AG20443 (cell line): ENCODE results near the gene MYO1A.
"Not testable (repeated sequence)": the region's sequence is repeated elsewhere in the genome, so short reads cannot be mapped to it uniquely, and the experiment has no call there.

Source experiments
- DNase-seq: peaks from one replicate; pipeline ENCODE4 v3.0.0; 2012; ENCODE audit warnings: low spot score, mixed read lengths

Gene MYO1A

DNA sequence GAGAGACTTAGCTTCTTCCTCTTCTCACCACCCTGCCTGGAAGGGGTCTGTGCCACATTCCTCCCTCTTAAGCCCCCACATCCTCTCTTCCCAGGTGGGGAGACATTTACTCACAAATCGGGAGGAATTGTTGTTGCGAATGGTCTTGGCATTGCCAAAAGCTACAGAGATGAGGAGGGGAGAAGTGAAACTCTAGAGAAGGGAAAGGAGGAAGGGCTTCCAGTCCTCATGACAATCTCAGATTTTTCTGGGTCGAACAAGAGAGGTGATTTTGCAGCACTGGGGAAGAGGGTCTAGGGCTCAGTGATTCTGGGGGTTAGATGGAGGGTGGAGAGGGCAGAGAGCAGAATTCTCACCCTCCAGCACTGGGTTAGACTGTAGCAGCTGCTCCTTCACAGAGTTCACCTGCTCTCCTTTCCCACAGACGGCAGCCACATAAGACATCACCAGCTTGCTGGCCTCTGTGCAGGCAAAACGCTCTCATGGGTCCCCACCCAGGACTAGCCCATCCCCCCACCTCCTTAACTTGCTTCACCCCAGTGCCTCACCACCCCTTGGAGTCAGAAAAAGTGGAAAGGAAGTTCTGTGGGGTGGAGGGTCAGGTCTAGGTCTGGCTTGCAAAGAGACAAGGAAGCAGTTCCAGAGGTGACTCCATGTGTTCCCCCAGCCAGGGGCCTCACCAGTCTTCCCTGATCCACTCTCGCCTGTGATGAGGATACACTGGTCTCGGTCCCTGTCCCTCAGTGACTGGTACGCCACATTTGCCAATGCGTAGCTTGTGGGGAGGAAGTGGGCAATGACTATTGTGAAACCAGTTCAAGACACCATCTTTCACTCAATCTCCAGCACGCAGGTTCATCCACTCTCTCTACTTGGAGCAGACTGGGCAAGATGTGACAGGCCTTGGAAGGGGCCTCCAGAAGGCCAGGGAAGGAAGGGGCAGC lies 2.7 kb downstream of the MYO1A start:
- peak; percentile 5 for DNase-seq

DNA sequence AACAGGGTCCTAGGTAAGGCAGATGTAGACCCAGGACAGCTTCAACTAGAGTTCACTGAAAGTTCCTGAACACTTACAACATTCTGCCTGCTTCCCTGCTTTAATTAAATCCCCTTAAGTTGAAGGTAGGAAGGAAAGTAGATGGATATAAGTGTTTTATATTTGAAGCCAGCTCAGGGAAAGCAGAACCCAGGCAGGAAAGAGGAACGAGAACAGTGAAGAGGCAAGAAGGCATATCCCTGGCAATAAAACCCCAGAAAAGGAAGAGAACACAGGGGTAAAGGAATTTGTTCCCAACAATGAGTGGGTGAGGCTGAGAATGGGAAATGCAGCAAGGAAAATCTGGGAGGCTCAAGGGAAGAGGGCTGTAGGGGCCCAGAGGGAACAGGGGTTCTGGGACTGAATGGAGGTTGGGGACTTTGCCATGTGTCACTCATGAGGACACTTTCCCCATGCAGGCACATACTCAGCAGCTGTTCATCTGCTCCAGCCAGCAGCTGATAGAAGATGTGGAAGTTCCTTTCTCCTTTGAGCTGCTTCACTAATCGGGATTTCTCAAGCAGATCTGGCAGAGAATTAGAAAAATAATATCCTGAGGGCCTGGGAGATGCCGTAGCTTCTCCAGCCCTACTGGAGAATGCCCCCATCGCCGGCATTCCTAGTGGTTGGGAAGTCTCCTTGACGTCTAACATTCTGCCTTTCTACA lies 3.7 kb downstream of the MYO1A start:
- peak; percentile 6 for DNase-seq

GRCh38 chr12:57044889-57045288 lies 5.0 kb downstream of the MYO1A start:
- no peak for DNase-seq

DNA sequence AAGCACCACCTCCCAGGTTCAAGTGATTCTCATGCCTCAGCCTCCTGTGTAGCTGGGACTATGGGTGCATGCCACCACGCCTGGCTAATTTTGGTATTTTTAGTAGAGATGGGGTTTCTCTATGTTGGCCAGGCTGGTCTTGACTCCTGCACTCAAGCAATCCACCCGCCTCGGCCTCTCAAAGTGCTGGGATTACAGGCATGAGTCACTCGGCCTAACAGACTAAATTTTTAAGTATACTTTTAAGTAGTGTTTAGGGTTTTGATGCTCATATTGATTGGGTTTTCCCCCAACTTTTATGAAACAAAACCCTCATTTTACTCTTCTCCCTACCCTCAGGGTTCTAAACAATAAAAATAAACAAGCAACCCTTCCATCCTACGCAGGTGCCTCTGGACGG lies 5.5 kb downstream of the MYO1A start:
- no peak for DNase-seq

DNA sequence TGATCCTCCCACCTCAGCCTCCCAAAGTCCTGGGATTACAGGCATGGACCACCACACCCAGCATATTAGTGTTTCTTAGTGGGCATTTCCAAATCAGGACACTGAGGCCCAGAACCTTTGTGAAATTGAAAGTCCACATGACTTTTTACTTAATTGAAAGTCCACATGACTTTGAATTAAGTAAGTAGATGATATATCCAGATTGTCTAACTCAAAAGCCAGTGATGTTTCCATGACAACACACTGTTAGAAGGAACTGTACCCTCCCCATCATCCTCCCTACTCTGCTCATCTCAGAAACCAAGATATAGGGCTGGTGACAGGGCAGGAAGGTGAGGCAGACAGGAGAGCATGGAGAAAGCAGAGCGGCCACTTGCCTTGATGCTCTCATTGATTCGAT lies 7.2 kb downstream of the MYO1A start:
- no peak for DNase-seq

- DNase-seq: peak; percentile 3
Observed at GRCh38 chr12:57040750-57041149, 9.2 kb downstream of the MYO1A start.

GRCh38 chr12:57040211-57040610 lies 9.7 kb downstream of the MYO1A start:
- no peak for DNase-seq

- no peak for DNase-seq
Observed at GRCh38 chr12:57039016-57039798, 10.7 kb downstream of the MYO1A start.

- no peak for DNase-seq
Observed at GRCh38 chr12:57037264-57037663, 12.7 kb downstream of the MYO1A start.

- no peak for DNase-seq
Observed at GRCh38 chr12:57033431-57033830, 16.5 kb downstream of the MYO1A start.

GRCh38 chr12:57031789-57032188 lies 18.1 kb downstream of the MYO1A start:
- DNase-seq: no peak

DNA sequence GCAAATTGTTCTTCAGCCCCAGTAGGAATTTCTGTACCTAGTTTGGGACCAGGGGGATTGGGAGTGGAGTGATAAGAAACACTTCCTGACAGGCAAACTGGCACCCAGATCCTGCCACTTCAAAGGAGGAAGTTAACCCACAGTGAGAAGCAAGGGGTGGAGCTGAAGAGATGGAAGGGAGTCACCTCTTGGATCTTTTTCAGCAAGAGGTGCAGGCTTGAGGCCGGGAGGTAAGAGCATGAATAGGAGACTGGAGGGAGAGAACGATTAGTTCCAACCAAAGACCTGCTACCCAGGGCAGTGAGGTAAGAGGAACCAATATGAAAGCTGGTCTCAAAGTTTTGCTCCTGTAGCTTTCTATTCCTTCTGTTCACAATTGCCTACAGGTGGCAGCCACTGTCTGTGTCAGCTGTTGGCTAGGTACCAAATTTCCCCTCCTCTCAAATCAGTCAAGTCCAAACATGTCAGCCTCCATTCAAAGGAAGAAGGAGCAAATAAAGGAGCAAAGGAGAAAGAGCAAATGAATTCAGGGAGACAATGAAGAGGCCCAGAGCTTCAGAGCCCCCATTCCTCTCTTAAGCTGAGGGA lies 18.7 kb downstream of the MYO1A start:
- DNase-seq: no peak

GRCh38 chr12:57029457-57029856 lies 20.5 kb downstream of the MYO1A start:
- DNase-seq: no peak

GRCh38 chr12:57027805-57028153 lies 22.1 kb downstream of the MYO1A start:
- DNase-seq: no peak

- no peak for DNase-seq
Observed at GRCh38 chr12:57027011-57027804, 22.7 kb downstream of the MYO1A start.

DNA sequence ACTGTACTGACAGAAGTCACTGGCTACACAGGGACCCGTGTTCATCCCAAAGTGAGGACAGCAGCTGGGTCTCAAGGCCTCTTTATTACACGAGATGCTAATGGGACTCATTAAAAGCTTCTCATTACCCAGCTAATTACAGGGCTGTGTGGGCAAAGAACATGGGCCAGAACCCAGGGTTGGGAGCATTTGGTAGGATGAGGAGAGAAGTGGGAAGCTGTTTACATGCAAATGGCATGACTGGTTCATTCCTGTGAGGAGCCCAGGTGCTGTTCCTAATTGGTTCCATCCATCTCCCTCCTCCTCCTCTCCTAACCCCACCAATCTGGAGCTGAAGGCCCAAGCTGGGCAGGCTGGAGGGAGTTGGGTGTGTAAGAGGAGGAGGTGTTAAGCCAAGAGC lies 24.7 kb downstream of the MYO1A start:
- DNase-seq: no peak

- DNase-seq: not testable (repeated sequence)
Observed at GRCh38 chr12:57022324-57022723, 27.6 kb downstream of the MYO1A start.

- DNase-seq: no peak
Observed at GRCh38 chr12:57019983-57020719, 29.8 kb downstream of the MYO1A start.

GRCh38 chr12:57018906-57019305 lies 31.0 kb downstream of the MYO1A start:
- DNase-seq: no peak

DNA sequence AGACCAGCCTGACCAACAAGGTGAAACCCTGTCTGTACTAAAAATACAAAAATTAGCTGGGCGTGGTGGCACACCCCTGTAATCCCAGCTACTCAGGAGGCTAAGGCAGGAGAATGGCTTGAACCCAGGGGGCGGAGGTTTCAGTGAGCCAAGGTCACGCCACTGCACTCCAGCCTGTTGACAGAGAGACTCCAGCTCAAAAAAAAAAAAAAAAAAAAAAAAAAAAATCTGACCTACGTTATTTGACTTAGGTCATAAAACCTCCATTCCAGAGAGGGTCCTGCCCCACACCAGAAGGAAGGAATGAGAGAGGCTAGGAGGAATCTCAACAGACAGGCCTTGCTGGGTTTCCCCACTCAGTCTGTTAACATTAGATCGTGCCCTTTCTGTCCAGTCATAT lies 31.6 kb downstream of the MYO1A start:
- DNase-seq: not testable (repeated sequence)

GRCh38 chr12:57016348-57016747 lies 33.6 kb downstream of the MYO1A start, which contains the start of gene TAC3:
Gene TAC3, minus strand, starts transcription at chr12:57016529. Its CDS starts 732 bp downstream, at chr12:57015797.
- no peak for DNase-seq
